ENCODE measurements around the gene INTS6.

The INTS6 gene

DNA sequence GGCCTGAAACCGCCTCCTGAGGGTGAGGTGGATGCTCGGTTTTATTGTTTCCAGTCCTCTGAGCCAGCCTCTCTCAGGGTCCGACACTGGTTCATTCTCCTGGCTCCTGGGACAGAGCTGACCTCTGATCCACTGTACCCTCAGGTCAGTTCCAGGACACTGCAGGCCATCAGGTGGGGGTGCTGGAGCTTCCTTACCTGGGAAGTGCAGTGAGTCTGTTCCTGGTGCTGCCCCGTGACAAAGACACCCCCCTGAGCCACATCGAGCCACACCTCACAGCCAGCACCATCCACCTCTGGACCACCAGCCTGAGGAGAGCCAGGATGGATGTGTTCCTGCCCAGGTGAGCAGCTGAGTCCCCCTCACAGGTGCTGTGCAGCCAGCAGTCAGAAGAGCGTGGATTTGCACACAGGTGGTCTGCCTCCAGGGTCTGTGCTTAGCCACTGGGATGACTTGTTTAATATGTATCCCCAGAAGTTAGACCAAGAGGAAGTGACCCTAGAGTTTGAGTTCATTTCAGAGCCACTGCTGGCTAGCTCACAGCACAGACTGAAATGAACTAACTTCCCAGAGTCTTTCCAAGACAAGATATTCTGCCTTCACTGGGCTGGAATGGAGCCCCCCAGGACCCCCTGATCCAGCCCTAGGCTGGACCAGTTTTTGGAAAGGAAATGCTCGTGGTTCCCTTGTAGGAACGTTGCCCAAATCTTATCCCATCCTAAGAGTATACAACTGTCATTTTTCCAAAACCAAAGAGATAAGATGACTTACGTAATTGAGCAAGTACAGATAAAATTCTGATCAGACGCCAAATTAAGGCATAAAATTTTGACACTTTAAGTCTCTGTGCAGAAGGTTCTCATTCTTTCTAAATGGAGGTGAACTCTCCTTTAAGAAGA, 104.5 kb downstream of the INTS6 start:
- TF ChIP-seq, protein P1, sequence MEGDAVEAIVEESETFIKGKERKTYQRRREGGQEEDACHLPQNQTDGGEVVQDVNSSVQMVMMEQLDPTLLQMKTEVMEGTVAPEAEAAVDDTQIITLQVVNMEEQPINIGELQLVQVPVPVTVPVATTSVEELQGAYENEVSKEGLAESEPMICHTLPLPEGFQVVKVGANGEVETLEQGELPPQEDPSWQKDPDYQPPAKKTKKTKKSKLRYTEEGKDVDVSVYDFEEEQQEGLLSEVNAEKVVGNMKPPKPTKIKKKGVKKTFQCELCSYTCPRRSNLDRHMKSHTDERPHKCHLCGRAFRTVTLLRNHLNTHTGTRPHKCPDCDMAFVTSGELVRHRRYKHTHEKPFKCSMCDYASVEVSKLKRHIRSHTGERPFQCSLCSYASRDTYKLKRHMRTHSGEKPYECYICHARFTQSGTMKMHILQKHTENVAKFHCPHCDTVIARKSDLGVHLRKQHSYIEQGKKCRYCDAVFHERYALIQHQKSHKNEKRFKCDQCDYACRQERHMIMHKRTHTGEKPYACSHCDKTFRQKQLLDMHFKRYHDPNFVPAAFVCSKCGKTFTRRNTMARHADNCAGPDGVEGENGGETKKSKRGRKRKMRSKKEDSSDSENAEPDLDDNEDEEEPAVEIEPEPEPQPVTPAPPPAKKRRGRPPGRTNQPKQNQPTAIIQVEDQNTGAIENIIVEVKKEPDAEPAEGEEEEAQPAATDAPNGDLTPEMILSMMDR (conservative IDR thresholded peaks at IDR 0.05; ENCODE audit: low read depth, low read length): no peak
- no peak for DNase-seq (ENCODE audit: low read depth)
- no peak overlapping the region for H3K4me3 ChIP-seq (ENCODE audit: low read depth, low read length)

DNA sequence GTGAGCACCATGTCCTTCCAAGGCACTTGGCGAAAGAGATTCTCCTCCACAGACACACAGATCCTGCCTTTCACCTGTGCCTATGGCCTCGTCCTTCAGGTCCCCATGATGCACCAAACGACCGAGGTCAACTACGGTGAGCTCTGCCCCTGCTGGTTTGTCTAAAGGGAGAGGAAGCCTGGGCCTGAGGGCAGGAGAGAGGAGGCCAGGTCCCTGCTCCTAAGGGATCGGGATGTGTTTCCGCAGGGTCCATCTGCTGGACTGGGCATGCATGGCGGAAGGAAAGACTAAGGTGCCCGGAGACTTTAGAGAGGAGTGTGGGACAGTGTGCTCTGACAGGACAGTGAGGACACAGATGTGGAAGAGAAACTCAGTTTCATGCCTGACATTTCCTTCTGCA, 105.7 kb downstream of the INTS6 start:
- no peak for DNase-seq (ENCODE audit: low read depth)
- TF ChIP-seq, protein P1 (conservative IDR thresholded peaks at IDR 0.05; ENCODE audit: low read depth, low read length): no peak
- no peak overlapping the region for H3K4me3 ChIP-seq (ENCODE audit: low read depth, low read length)

GRCh38 chr13:51346397-51346796, 106.4 kb downstream of the INTS6 start:
- H3K4me3 ChIP-seq (ENCODE audit: low read depth, low read length): no peak overlapping the region
- DNase-seq (ENCODE audit: low read depth): no peak
- TF ChIP-seq, protein P1 (conservative IDR thresholded peaks at IDR 0.05; ENCODE audit: low read depth, low read length): no peak

- DNase-seq (ENCODE audit: low read depth): no peak
- TF ChIP-seq, protein P1 (conservative IDR thresholded peaks at IDR 0.05; ENCODE audit: low read depth, low read length): no peak
- H3K4me3 ChIP-seq (ENCODE audit: low read depth, low read length): no peak overlapping the region
Observed at GRCh38 chr13:51343475-51343874, 109.4 kb downstream of the INTS6 start.

GRCh38 chr13:51342706-51343105, 110.1 kb downstream of the INTS6 start:
- TF ChIP-seq, protein P1 (conservative IDR thresholded peaks at IDR 0.05; ENCODE audit: low read depth, low read length): no peak
- H3K4me3 ChIP-seq (ENCODE audit: low read depth, low read length): no peak overlapping the region
- DNase-seq (ENCODE audit: low read depth): peak; percentile 58

DNA sequence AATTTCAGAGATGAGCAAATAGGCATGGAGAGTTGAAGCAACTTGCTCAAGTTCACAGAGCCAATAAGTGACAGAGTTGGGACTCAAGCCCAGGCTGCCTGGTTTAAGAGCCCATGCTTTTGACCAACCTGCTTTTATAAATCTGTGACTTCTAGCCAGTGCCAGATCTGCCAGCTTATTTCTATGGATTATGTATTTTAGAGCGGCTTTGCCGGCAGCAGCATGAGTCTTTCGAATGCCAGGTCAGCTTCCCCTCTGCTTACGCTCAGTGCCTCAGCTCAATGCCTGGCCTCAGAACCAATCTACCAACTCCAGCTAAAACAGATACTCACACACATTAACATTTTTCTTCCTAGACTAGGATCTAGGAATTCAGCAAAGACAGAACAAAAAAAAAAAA, 111.0 kb downstream of the INTS6 start:
- DNase-seq (ENCODE audit: low read depth): no peak
- TF ChIP-seq, protein P1 (conservative IDR thresholded peaks at IDR 0.05; ENCODE audit: low read depth, low read length): no peak
- H3K4me3 ChIP-seq (ENCODE audit: low read depth, low read length): no peak overlapping the region

GRCh38 chr13:51341232-51341631, 111.6 kb downstream of the INTS6 start:
- no peak overlapping the region for H3K4me3 ChIP-seq (ENCODE audit: low read depth, low read length)
- TF ChIP-seq, protein P1 (conservative IDR thresholded peaks at IDR 0.05; ENCODE audit: low read depth, low read length): no peak
- DNase-seq (ENCODE audit: low read depth): no peak
